Fibroblast of the aortic adventitia (primary cell): Measurements from ENCODE around the gene IL15. TPM values are rescaled to one million over a fixed set of nuclear protein-coding genes. Genes with fewer than 3 reads are reported as not detected.

Source experiments
- DNase-seq: peaks from one replicate; pipeline ENCODE4 v3.0.0-alpha.2; 2010; ENCODE audit warnings: low read depth
- H3K4me3 ChIP-seq: 2 replicates; pipeline ENCODE4 v1.5.1; 2011; ENCODE audit warnings: low read depth, mild to moderate bottlenecking, control low read depth, low read length, moderate library complexity
- total RNA-seq: library from RNA; depleted of rRNA; stranded (reverse); fragments of >200 nt; gene quantifications from 2 replicates; pipeline ENCODE4 v1.2.3, GENCODE V29; 2012; ENCODE audit warnings: low replicate concordance
- TF ChIP-seq, protein P1 (sequence below): IDR thresholded peaks from 2 replicates; pipeline ENCODE4 v1.5.1; 2011; ENCODE audit warnings: mild to moderate bottlenecking, low read length, control low read depth, inconsistent platforms; ENCODE audit not compliant: insufficient read depth

IL15 gene
- total RNA-seq, 1 donor: 2.3 TPM

DNA sequence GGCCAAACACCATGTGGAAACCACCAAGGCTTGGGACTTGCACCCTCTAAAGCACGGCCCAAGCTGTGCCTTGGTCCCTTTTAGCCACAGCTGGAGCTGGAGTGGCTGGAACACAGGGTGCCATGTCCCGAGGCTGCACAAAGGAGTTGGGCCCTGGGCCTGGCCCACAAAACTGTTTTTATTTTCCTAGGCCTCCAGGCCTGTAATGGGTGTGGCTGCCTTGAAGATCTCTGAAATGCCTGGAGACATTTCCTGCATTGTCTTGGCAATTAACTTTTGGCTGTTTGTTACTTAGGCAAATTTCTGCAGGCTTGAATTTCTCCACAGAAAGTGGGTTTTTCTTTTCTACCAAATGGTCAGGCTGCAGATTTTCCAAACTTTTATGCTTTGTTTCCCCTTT, 55.7 kb downstream of the IL15 start:
- peak; percentile 5 for DNase-seq
- TF ChIP-seq, protein P1, sequence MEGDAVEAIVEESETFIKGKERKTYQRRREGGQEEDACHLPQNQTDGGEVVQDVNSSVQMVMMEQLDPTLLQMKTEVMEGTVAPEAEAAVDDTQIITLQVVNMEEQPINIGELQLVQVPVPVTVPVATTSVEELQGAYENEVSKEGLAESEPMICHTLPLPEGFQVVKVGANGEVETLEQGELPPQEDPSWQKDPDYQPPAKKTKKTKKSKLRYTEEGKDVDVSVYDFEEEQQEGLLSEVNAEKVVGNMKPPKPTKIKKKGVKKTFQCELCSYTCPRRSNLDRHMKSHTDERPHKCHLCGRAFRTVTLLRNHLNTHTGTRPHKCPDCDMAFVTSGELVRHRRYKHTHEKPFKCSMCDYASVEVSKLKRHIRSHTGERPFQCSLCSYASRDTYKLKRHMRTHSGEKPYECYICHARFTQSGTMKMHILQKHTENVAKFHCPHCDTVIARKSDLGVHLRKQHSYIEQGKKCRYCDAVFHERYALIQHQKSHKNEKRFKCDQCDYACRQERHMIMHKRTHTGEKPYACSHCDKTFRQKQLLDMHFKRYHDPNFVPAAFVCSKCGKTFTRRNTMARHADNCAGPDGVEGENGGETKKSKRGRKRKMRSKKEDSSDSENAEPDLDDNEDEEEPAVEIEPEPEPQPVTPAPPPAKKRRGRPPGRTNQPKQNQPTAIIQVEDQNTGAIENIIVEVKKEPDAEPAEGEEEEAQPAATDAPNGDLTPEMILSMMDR: no peak
- H3K4me3 ChIP-seq: no peak overlapping the region

DNA sequence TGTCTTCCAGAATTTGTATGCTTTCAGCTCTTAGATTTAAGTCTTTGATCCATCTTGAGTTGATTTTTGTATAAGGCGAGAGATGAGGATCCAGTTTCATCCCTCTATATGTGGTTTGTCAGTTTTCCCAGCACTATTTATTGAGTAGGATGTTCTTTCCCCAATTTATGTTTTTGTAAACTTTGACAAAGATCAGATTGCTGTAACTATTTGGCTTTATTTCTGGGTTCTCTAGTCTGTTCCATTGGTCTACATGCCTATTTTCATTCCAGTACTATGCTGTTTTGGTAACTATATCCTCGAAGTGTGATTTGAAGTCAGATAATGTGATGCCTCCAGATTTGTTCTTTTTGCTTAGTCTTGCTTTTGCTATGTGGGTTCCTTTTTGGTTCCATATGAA, 60.7 kb downstream of the IL15 start:
- TF ChIP-seq, protein P1: no peak
- no peak overlapping the region for H3K4me3 ChIP-seq
- no peak for DNase-seq

DNA sequence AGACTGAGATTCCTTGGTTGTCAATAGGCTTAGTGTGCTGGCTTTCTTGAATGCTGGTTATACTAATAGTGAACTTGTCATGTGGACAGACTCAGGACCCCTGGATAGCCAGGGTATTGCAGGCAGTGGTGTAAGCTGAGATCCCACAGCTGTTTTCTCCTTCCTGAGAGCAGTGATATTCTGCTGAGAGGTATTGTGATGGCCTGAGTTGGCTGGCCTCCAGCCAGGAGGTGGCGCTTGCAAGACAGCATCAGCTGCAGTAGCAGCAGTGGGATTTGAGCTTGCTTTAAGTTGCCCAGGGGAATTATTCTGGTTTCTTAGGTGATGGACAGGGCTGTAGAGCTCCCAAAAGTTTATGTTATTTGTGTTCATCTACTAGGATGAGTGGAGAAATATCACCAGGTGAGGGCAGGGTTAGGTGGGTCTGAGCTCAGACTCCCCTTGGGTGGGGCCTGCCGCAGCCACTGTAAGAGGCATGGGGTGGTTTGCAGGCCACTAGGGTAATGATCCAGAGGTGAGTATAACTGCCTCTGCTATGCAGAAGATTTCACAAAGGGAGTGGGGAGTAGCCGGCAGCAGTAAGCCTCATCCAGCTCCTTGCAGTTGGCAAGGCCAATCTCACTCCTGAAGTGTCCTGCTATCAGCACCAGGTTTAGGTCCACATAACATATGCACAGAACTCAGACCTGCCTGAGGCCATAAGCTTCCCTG, 66.2 kb downstream of the IL15 start:
- TF ChIP-seq, protein P1: no peak
- DNase-seq: no peak
- no peak overlapping the region for H3K4me3 ChIP-seq

DNA sequence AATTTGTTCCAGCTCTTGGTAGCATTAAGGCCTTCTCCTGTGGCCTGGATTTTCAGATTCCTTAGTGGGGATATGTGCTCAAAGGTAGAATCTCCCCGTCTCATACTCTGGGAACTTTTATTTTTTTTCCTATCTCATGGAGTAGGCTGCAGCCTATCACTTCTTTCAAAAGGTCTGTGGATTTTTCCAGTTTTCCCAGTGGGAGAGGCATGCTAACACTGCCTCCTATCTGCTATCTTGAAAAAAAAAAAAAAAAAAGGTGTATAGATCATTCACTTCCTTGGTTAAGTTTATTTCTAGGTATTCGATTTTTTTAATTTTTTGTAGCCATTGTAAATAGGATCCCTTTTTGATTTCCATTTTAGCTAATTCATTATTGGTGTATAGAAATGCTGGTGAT, 67.1 kb downstream of the IL15 start:
- H3K4me3 ChIP-seq: no peak overlapping the region
- peak; percentile 7 for DNase-seq
- TF ChIP-seq, protein P1: peak; percentile 19

DNA sequence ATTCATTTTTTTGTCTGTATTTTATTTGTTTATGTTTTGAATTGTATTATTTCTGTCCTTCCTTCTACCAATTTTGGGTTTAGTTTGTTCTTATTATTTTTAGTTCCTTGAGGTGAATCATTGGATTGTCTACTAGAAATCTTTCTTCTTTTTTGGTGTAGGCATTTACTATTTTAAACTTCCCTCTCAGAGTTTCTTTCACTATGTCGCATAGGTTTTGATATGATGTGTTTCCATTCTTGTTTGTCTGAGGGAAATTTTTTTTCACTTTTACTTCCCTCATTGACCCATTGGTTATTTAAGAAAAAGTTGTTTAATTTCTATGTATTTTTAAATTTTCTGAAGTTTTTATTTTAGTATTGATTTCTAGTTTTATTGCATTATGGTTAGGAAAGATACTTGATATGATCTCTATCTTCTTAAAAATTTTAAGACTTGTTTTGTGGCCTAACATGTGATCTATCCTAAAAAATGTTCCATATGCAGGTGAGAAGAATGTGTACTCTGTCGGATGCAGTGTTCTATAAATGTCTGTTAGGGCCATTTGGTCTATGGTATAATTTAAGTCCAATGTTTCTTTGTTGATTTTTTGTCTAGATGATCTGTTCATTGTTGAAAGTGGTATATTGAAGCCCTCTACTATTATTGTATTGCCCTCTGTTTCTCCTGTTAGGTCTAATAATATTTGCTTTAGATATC, 68.8 kb downstream of the IL15 start:
- TF ChIP-seq, protein P1: no peak
- DNase-seq: no peak
- H3K4me3 ChIP-seq: no peak overlapping the region

DNA sequence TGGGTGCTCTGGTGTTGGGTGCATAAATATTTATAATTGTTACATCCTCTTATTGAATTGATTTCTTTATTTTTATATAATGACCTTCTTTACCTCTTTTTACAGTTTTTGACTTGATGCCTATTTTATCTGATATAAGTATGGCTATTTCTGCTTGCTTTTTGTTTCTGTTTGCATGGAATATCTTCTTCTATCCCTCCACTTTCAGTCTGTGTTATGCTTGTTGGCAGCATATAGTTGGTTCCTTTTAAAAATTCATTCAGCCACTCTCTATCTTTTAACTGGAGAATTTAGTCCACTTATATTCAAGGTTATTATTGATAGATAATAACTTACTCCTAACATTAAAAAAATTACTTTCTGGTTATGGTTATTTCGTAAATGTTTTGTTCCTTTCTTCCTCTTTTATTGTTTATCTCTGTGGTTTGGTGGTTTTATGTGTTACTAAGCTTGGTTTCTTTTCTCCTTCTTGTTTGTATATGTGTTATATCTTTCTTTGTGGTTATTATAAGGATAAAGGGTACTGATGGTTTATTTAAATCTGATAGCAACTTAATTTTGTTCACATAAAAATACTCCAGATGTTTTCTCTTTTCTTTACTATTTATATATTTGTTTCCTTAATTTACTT, 69.5 kb downstream of the IL15 start:
- no peak for DNase-seq
- TF ChIP-seq, protein P1: no peak
- H3K4me3 ChIP-seq: no peak overlapping the region
